Measurements from ENCODE around the gene RALGAPA2.

Gene RALGAPA2

GRCh38 chr20:20627471-20627870, 85.0 kb downstream of the RALGAPA2 start:
- DNase-seq = no peak

DNA sequence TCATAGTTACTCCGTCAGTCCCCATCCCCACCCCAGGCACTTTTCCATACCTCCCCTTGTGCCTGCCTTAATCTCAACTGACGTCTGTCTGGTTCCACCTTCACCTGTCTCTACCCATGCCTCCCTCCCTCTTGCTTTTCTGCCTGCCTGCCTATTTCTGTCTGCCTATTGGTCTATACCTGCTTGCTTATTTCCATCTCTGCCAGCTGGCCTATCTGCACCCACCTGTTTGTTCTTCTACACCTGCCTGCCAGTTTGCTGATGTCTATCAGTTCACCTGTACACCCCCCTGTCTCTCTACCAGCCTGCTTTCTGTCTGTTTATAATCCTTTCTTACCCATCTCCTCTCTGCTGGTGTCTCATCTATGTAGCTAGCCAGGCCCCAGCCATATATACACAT, 87.5 kb downstream of the RALGAPA2 start:
- DNase-seq = peak; percentile 99

DNA sequence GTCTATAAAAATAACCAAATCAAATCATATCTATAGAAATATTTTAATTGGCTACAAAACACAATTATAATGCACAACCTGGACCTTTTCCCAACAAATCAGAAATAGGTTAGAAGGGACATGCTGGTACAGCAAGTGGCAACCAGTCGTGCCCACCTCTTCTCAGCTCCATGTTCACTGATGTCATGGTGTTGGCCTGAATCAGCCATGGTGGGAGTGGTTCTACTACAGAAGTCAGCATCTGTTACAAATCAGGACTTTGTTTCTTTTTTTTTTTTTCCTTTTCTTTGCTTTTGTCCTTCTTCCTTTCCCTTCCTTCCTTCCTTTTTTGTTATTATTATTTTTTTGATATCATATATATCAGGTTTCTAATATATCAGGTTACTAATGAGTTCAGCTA, 91.2 kb downstream of the RALGAPA2 start:
- no peak for DNase-seq

DNA sequence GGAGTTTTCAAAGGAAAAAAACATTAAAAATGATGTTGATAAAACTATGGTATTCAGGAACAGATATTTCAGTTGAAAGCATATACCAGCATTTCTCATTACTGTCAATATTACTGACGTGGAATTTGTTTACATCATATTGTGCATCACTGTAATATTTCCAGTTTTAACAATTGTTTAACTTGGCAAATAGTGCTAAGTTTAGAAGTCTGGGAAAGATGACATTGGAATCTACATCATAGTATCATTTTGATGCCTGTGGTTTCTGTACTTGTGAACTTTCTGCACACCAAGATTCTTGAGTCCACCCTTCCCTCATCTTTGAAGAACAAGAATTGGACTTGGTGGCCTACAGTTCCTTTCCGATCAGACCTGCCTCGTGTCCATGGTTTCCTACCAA, 98.1 kb downstream of the RALGAPA2 start:
- no peak for DNase-seq

DNA sequence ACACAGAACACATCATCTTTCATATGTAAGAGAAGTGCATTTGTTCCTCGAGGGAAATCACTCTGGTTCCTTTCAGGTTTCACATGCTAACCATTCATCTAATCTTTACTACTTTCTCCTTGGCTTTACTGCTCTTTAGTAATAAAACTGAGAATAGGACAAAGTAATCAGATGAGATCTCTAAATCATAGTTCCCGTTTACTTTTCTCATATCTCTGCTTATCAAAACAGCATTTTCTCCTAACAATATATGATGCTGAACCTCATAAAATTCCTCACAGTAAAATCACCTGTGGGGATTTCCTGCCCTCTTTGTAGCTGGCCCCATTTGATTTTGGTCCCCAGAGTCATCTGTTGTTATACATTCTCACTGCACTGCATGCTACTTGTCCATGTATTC, 100.2 kb downstream of the RALGAPA2 start:
- no peak for DNase-seq

- no peak for DNase-seq
These were observed 101.3 kb downstream of the RALGAPA2 start for GRCh38 chr20:20611167-20611566.

DNA sequence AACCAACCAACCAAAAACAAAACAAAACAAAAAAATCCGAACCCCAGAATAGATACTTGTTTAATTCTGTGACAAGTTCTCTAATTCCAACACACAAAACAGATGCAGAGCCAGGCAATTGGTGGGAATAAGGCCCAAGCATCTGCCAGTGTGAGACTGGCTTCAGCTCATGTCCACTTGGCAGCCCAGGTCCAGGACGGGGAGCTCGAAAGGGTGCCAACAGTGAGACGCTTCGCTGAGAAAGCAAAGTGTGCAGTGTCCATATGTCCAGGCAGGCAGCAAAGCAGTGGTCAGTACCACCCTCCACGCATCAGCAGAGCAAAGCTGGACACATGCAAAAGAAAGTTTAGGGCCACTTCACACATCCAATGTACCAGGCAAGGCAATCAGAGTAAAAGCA, 102.9 kb downstream of the RALGAPA2 start:
- no peak for DNase-seq

GRCh38 chr20:20608641-20609040, 103.8 kb downstream of the RALGAPA2 start:
- no peak for DNase-seq

DNA sequence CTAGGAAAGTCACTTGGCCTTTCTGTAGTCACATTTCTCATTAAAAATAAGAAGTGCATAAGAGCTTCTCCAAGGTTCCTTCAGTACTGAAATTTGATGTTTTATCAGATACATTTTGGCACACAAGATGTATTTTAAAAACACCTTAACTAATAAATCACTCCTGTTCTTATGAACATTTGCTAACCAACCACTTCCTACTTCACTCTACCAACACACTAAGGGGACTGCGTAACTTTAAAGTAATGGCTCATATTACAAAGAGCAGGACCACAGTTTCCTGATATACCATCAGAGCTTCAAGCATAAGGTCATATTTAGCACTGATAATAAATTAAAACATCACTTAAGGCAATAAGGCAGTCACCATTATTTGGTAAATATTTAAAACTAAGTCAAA, 104.4 kb downstream of the RALGAPA2 start:
- DNase-seq = no peak

GRCh38 chr20:20606881-20607280, 105.6 kb downstream of the RALGAPA2 start:
- DNase-seq = no peak

- no peak for DNase-seq
These were observed 106.4 kb downstream of the RALGAPA2 start for GRCh38 chr20:20606050-20606449.

DNA sequence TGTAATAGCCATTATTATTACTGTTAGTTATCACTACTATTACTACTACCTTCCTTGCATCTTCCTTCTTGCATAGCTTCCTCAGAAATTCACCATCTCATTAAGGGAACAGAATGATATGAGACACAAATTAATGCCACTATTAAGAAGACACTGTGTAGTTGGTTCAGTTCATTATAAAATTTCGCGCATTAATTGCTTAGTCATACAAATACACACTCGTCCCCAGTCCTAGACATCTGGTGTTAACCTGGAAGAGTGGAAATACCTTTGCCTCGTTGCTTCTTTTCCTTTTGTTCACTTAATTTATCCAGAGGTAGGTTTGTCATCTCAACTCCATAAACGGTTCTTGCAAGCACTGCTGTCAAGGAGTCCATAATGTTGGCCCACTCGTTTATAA, 107.5 kb downstream of the RALGAPA2 start:
- DNase-seq = no peak

DNA sequence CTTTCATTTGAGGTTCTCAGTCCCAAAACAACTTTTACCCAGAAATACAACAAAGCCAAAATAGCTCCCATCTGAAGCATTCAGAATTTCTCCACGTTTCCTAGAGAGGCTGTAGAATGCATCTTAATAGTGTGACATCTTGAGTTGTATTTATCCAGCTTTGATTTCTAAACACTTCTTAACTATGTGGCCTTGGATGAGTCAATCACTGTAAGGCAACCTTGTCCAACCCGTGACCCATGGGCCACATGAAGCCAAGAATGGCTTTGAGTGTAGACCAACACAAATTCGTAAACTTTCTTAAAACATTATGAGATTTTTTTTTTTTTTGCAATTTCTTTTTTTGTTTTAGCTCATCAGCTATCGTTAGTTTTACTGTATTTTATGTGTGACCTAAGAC, 108.1 kb downstream of the RALGAPA2 start:
- no peak for DNase-seq

DNA sequence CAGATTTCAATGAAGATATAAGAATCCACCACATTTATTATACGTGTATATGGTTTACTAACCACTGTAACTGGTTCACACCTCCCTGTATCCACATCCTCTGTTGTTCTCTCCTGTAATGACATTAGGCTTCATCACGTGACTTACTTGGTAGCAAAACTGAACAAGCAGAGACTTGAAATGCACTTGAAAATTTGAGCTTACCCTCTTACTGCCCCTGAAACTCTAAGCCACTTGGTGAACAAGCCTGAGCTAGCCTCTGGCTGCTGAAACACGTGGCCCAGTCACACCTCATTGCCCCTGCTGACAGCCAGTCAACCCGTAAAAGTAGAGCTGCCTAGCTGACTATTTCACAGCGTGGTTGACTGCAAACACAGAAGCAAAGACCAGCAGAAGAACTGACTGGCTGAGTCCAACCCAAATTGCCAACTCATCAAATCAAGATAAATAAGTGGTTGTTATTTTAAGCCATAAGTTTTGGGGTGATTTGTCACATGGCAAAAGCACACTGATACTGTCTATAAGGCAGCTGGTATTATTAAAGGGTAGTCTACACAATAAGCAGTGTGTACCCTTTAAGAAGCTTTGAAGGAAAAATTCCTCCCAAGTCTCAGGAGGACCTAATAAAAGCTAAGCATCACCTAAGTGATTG, 109.0 kb downstream of the RALGAPA2 start:
- peak; percentile 94 for DNase-seq

DNA sequence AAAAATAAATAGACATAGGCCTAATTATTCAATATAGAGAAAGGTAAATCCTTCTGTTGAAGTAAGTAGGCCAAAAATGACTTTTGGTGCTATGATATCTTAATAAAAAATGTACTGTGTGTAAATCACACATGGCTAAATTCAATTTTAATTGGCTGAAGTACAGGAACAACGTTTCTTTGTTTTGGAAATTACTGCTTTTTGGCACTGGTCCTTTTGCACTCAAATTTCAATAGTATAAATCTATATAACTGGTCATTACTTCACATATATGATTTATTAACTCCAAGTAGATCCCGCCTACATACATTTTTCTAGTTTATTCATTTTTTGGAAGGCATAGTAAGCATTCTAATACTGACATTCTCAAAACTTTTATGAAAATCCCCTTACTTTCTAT, 114.5 kb downstream of the RALGAPA2 start:
- no peak for DNase-seq

DNA sequence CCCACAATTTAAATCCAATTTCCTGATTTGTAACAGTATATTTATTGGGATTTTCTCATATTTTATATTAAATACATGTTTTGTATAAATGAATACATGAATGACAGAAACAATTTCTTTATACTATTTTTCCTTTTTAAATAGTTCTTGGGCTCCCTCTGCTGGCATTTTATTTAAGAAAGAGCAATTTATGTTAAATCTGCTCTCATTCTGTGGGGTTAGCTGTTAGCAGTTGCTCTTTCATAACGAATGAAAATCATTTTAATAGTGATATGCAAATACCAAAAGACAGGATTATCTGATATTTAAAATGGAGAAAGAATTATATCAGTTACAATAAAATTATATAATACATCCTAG, 118.3 kb downstream of the RALGAPA2 start:
- peak; percentile 49 for DNase-seq

DNA sequence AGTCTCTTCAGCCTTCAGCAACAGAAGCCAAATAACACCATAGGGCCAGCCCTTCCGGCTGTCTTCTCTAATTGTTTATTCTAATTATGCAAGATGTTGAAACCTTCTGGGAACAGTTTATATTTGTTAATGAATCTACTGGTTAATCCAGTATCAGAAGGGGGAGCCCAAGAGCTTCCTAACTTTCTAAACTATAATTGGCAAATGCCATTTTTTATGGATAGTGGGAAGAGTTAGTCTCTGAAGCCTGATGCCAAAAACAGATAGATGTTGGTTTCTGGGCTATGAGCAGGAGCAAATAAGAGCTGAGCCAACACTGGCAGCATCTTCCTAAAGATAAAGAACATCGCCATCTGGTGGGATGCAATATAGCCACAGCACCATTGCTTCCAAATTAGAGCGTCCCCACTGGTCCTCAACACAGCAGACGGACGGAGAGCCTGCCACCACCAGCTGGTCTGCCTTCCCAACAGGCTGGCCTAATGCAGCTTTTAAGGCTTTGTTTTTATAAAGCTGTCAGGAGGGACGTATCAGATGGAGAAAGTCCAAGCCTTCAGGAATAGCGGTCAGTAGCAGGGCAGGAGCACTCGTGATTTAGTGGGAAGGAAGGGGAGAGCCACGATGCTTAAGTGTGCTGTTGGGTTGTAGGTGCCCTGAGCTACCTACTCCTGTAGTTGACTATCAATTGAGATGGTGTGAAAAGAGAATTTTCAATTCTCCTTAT, 118.8 kb downstream of the RALGAPA2 start:
- DNase-seq = peak; percentile 72

DNA sequence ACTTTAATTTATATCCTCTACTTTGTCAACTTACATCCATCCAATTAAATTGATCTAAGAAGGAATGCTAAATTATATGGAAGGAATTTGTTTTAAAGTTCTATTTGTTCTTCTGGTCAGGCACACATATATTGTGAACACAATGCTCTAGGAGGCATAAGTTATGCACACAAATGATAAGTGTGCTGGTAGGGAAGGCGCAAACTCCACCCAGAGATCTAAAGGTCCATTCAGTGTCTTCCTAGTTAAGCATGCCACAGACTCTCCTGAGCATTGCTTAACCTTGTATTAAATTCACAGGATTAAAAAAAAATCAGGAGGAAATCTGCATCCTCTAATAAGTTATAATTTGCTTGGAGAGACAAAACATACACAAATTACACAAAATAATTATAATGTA, 127.3 kb downstream of the RALGAPA2 start:
- DNase-seq = no peak

GRCh38 chr20:20582734-20583133, 129.7 kb downstream of the RALGAPA2 start:
- DNase-seq = no peak

DNA sequence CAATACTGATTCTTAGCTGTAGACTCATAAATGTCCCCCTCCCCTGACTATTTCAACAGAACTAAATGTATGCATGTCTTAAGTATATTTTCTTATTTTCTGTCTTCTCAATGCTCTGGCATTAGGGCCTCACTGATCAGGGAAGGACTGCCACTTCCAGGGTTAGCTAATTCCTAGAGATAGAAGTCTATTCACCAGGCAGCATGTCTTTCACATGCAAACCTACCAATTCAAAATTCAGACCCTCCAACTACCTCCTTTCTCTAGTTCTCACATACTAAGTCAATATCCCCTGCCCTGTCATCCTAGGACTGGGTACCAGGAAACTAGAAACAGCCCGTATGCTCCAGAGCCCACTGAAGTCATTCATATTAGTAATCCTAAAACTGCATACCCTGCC, 132.3 kb downstream of the RALGAPA2 start:
- DNase-seq = no peak

GRCh38 chr20:20578838-20579237, 133.6 kb downstream of the RALGAPA2 start:
- DNase-seq = no peak

DNA sequence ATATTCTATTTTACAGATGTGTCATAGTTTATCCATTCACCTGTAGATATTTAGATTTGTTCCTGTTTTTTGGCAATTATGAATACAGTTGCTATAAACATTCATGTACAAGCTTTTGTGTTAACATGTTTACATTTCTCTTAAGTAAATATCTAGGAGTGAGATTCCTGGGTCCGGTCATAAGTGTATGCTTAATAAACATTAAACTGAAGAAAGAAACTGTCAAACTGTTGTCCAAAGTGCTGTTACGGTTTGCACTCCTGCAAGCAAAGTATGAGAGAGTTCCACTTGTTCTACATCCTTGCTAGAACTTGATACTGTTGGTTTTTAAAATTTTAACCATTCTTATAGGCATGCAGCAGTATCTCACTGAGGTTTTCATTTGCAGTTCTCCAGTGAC, 138.6 kb downstream of the RALGAPA2 start:
- DNase-seq = no peak

DNA sequence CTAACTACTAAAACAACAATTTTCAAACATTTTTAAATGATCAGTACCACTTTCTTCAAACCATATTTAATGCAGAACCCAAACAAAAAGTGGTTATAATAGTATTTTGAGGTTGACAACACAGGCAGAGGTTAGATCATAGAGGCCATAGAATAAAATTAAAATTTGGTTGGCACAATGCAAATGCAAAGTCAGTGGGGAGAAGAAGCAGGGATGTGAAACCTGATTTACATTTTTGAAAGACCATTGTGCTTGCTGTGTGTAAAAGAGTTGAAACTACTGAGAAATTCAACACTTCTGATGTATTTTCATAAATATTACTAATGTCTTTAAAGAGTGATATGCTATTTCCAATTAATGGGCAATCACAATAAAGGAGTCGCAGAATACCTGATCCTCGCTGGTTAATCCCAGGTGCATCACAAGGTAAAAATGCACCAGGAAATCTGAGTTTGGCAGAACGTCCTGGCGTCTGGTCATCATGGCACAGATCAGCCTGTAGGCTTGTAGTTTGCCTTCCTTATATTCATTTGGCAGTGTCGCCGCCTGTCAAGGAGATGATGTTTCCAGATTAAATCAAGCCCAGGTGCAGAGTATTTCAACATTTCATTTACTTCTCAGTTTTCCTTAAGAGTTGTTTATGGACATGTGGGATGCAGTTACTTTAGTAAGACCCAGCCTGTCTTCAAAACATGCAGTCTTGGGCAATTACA, 141.2 kb downstream of the RALGAPA2 start:
- peak; percentile 53 for DNase-seq

- DNase-seq = peak; percentile 49
These were observed 143.7 kb downstream of the RALGAPA2 start for GRCh38 chr20:20568604-20569205.
